HEK293 (cell line): ENCODE results near the gene AFDN.

Experiments used
- CTCF ChIA-PET: fragments of 350-600 bp; formaldehyde crosslinking; extraction: SDS; loops from one replicate; lab custom pipeline; 2021; ENCODE audit warnings: antibody characterized with exemption; lab: Yijun Ruan, JAX
- POLR2A ChIA-PET: fragments of 300-600 bp; formaldehyde crosslinking; extraction: SDS; loops from one replicate; lab custom pipeline; 2020; ENCODE audit warnings: antibody characterized with exemption, inconsistent platforms; lab: Yijun Ruan, JAX
- H3K27ac ChIP-seq: fragments of 200-500 bp; sonication (Bioruptor generic); 2 replicates; pipeline ENCODE4 v1.5.1; 2014; ENCODE audit warnings: low read depth, low read length, control low read depth, inconsistent platforms; ENCODE audit errors: extremely low read depth
- H3K36me3 ChIP-seq, 2 experiments: fragments of 200-500 bp in 1 of 2; sonication (Bioruptor generic) in 1 of 2; 1 replicate in 1 of 2; 2 replicates in 1 of 2; pipeline ENCODE4 v1.5.1; 2014 to 2017; ENCODE audit warnings: inconsistent platforms in 2 of 2, low read length in 2 of 2; ENCODE audit not compliant: control insufficient read depth in 2 of 2, insufficient read depth in 1 of 2
- H3K4me1 ChIP-seq: fragments of 200-500 bp; sonication (Bioruptor generic); 2 replicates; pipeline ENCODE4 v1.5.1; 2014; ENCODE audit warnings: mild to moderate bottlenecking, low read length, inconsistent platforms; ENCODE audit not compliant: control insufficient read depth, insufficient read depth
- H3K4me3 ChIP-seq: 2 replicates; pipeline ENCODE4 v1.5.1; 2011; ENCODE audit warnings: low read depth, mild to moderate bottlenecking, control low read depth, low read length, moderate library complexity
- H3K9me3 ChIP-seq: fragments of 200-500 bp; sonication (Bioruptor generic); 2 replicates; pipeline ENCODE4 v1.5.1; 2014; ENCODE audit warnings: low read depth, low read length, inconsistent platforms; ENCODE audit not compliant: control insufficient read depth, insufficient read depth
- FEZF1 ChIP-seq: fragments of 450-650 bp; formaldehyde crosslinking; IDR thresholded peaks from 2 replicates; pipeline ENCODE4 v1.5.1; 2016; ENCODE audit warnings: missing biosample characterization, missing genetic modification characterization
- GFI1B ChIP-seq: fragments of 450-650 bp; formaldehyde crosslinking; IDR thresholded peaks from 2 replicates; pipeline ENCODE4 v1.5.1; 2016; ENCODE audit warnings: missing biosample characterization, missing genetic modification characterization
- GLI4 ChIP-seq: fragments of 450-650 bp; formaldehyde crosslinking; IDR thresholded peaks from 2 replicates; pipeline ENCODE4 v1.5.1; 2016; ENCODE audit warnings: missing biosample characterization, missing genetic modification characterization
- GLIS2 ChIP-seq: fragments of 450-650 bp; formaldehyde crosslinking; IDR thresholded peaks from 2 replicates; pipeline ENCODE4 v1.5.1; 2016; ENCODE audit warnings: missing biosample characterization, missing genetic modification characterization
- INSM2 ChIP-seq: fragments of 450-650 bp; formaldehyde crosslinking; IDR thresholded peaks from 2 replicates; pipeline ENCODE4 v1.5.1; 2016; ENCODE audit warnings: missing biosample characterization, missing genetic modification characterization
- OSR2 ChIP-seq: fragments of 450-650 bp; formaldehyde crosslinking; IDR thresholded peaks from 2 replicates; pipeline ENCODE4 v1.5.1; 2016; ENCODE audit warnings: missing biosample characterization, missing genetic modification characterization
- PRDM2 ChIP-seq: fragments of 450-650 bp; formaldehyde crosslinking; IDR thresholded peaks from 2 replicates; pipeline ENCODE4 v1.5.1; 2016; ENCODE audit warnings: missing biosample characterization, missing genetic modification characterization, borderline replicate concordance
- SETDB1 ChIP-seq: IDR thresholded peaks from one replicate; pipeline ENCODE4 v1.6.1; 2017; ENCODE audit warnings: mild to moderate bottlenecking, low read length, moderate library complexity, mixed read lengths; ENCODE audit not compliant: insufficient read length
- SP7 ChIP-seq: fragments of 450-650 bp; formaldehyde crosslinking; IDR thresholded peaks from 2 replicates; pipeline ENCODE4 v1.5.1; 2016; ENCODE audit warnings: missing biosample characterization, missing genetic modification characterization
- YY2 ChIP-seq: fragments of 450-650 bp; formaldehyde crosslinking; IDR thresholded peaks from 2 replicates; pipeline ENCODE4 v1.5.1; 2016; ENCODE audit warnings: missing biosample characterization, missing genetic modification characterization
- ZBTB7A ChIP-seq: fragments of 450-650 bp; formaldehyde crosslinking; IDR thresholded peaks from 2 replicates; pipeline ENCODE4 v1.5.1; 2016; ENCODE audit warnings: low read depth, missing biosample characterization, missing genetic modification characterization
- ZNF133 ChIP-seq: fragments of 450-650 bp; formaldehyde crosslinking; IDR thresholded peaks from 2 replicates; pipeline ENCODE4 v1.5.1; 2016; ENCODE audit warnings: missing biosample characterization, missing genetic modification characterization
- ZNF274 ChIP-seq, 2 experiments: fragments of 200-500 bp in 1 of 2; fragments of 450-650 bp in 1 of 2; sonication (Bioruptor generic) in 1 of 2; formaldehyde crosslinking in 1 of 2; IDR thresholded peaks; 2 replicates each; pipeline versions ENCODE4 v1.5.1 to v1.6.1; 2014 to 2016; ENCODE audit warnings: borderline replicate concordance in 1 of 2, inconsistent platforms in 1 of 2, low read length in 1 of 2, missing biosample characterization in 1 of 2, missing genetic modification characterization in 1 of 2
- ZNF398 ChIP-seq: fragments of 450-650 bp; formaldehyde crosslinking; IDR thresholded peaks from 2 replicates; pipeline ENCODE4 v1.5.1; 2017; ENCODE audit warnings: missing biosample characterization, missing genetic modification characterization
- ZNF473 ChIP-seq: fragments of 450-650 bp; formaldehyde crosslinking; IDR thresholded peaks from 2 replicates; pipeline ENCODE4 v1.5.1; 2017; ENCODE audit warnings: missing biosample characterization, missing genetic modification characterization
- ZNF549 ChIP-seq: fragments of 450-650 bp; IDR thresholded peaks from 2 replicates; pipeline ENCODE4 v1.5.1; 2018; ENCODE audit warnings: missing biosample characterization, missing genetic modification characterization, mild to moderate bottlenecking, inconsistent platforms, moderate library complexity
- ZNF585B ChIP-seq: fragments of 450-650 bp; formaldehyde crosslinking; IDR thresholded peaks from 2 replicates; pipeline ENCODE4 v1.5.1; 2016; ENCODE audit warnings: missing biosample characterization, missing genetic modification characterization
- ZNF664 ChIP-seq: fragments of 450-650 bp; formaldehyde crosslinking; IDR thresholded peaks from 2 replicates; pipeline ENCODE4 v1.5.1; 2016; ENCODE audit warnings: missing biosample characterization, missing genetic modification characterization
- ZNF76 ChIP-seq: fragments of 450-650 bp; formaldehyde crosslinking; IDR thresholded peaks from 2 replicates; pipeline ENCODE4; 2016; ENCODE audit warnings: low read depth, missing biosample characterization, missing genetic modification characterization, borderline replicate concordance
- ZNF777 ChIP-seq: fragments of 450-650 bp; formaldehyde crosslinking; IDR thresholded peaks from 2 replicates; pipeline ENCODE4 v1.5.1; 2017; ENCODE audit warnings: missing biosample characterization, missing genetic modification characterization, borderline replicate concordance
- ZNF843 ChIP-seq: fragments of 450-650 bp; formaldehyde crosslinking; IDR thresholded peaks from 2 replicates; pipeline ENCODE4 v1.5.1; 2016; ENCODE audit warnings: missing biosample characterization, missing genetic modification characterization
- TF ChIP-seq, protein P1 (sequence below): fragments of 450-650 bp; formaldehyde crosslinking; IDR thresholded peaks from 2 replicates; pipeline ENCODE4 v1.5.1; 2017; ENCODE audit warnings: missing biosample characterization, missing genetic modification characterization
- TF ChIP-seq, protein P2 (sequence below): fragments of 450-650 bp; formaldehyde crosslinking; IDR thresholded peaks from 2 replicates; pipeline ENCODE4 v1.5.1; 2016; ENCODE audit warnings: missing biosample characterization, missing genetic modification characterization

AFDN gene

DNA sequence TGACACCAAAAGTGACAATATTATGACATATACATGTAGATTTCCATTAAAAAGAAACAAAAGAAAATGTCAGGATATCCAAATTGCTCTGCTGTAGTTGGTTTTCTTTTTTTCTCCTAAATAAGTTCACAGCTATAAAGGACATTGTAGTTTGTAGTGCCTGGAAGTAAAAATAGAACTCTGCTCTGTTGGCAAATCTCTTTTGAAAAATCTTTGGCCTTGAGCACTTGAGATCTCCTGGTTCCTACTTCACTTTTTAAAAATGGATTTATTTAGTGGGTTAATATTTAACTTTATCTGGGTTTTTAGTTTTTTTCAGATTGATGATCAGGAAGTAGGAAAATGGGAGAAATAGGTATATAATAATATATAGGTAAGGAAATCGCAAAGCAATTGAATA, 52.9 kb downstream of the AFDN start (continued):
- no peak for TF ChIP-seq SP7 (tag by site-specific recombination)
- no peak for TF ChIP-seq ZNF274 (IDR thresholded peaks at IDR 0.05; ENCODE audit: low read length)
- TF ChIP-seq ZNF274 (tag by site-specific recombination; IDR thresholded peaks at IDR 0.05; ENCODE audit: borderline replicate concordance): no peak
- no peak for TF ChIP-seq YY2
- no peak for TF ChIP-seq INSM2
- no peak for TF ChIP-seq ZNF133 (tag by site-specific recombination)
- TF ChIP-seq ZNF664 (tag by site-specific recombination): no peak
- TF ChIP-seq, protein P1, sequence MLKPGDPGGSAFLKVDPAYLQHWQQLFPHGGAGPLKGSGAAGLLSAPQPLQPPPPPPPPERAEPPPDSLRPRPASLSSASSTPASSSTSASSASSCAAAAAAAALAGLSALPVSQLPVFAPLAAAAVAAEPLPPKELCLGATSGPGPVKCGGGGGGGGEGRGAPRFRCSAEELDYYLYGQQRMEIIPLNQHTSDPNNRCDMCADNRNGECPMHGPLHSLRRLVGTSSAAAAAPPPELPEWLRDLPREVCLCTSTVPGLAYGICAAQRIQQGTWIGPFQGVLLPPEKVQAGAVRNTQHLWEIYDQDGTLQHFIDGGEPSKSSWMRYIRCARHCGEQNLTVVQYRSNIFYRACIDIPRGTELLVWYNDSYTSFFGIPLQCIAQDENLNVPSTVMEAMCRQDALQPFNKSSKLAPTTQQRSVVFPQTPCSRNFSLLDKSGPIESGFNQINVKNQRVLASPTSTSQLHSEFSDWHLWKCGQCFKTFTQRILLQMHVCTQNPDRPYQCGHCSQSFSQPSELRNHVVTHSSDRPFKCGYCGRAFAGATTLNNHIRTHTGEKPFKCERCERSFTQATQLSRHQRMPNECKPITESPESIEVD (tag by site-specific recombination): no peak
- no peak for TF ChIP-seq GFI1B (tag by site-specific recombination)
- TF ChIP-seq ZNF76 (tag by site-specific recombination): no peak
- no peak for TF ChIP-seq GLIS2 (tag by site-specific recombination)
- TF ChIP-seq ZNF585B (tag by site-specific recombination): no peak
- TF ChIP-seq FEZF1 (tag by site-specific recombination): no peak

- Histone ChIP-seq H3K9me3 (no peaks in the 10 kb centered on the region), H3K4me3 (no peak overlapping the region), H3K4me1 (no peaks in the 10 kb centered on the region), H3K27ac (no peak overlapping the region), H3K36me3 (peaks cover 11 to 93% of the 10 kb centered on the region in 2 experiments)
- ChIA-PET CTCF (interaction anchor here (0.6 to 0.7 kb wide), 3 partner anchors 9 to 111 kb away, joined by 3 to 4 read pairs (median 3); no protein-coding TSS in a partner anchor), POLR2A (no interaction called here)
- no peak for TF ChIP-seq ZNF549 (tag by site-specific recombination)
- no peak for TF ChIP-seq ZNF398 (tag by site-specific recombination)
- TF ChIP-seq, protein P2, sequence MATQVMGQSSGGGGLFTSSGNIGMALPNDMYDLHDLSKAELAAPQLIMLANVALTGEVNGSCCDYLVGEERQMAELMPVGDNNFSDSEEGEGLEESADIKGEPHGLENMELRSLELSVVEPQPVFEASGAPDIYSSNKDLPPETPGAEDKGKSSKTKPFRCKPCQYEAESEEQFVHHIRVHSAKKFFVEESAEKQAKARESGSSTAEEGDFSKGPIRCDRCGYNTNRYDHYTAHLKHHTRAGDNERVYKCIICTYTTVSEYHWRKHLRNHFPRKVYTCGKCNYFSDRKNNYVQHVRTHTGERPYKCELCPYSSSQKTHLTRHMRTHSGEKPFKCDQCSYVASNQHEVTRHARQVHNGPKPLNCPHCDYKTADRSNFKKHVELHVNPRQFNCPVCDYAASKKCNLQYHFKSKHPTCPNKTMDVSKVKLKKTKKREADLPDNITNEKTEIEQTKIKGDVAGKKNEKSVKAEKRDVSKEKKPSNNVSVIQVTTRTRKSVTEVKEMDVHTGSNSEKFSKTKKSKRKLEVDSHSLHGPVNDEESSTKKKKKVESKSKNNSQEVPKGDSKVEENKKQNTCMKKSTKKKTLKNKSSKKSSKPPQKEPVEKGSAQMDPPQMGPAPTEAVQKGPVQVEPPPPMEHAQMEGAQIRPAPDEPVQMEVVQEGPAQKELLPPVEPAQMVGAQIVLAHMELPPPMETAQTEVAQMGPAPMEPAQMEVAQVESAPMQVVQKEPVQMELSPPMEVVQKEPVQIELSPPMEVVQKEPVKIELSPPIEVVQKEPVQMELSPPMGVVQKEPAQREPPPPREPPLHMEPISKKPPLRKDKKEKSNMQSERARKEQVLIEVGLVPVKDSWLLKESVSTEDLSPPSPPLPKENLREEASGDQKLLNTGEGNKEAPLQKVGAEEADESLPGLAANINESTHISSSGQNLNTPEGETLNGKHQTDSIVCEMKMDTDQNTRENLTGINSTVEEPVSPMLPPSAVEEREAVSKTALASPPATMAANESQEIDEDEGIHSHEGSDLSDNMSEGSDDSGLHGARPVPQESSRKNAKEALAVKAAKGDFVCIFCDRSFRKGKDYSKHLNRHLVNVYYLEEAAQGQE: no peak
- no peak for TF ChIP-seq PRDM2
- TF ChIP-seq ZBTB7A: no peak
- TF ChIP-seq OSR2 (tag by site-specific recombination): no peak
- TF ChIP-seq ZNF473 (tag by site-specific recombination): no peak
- no peak for TF ChIP-seq SETDB1
- no peak for TF ChIP-seq GLI4
- TF ChIP-seq ZNF843: no peak
- TF ChIP-seq ZNF777 (tag by site-specific recombination): no peak
Observed at GRCh38 chr6:167881327-167881726, 54.6 kb downstream of the AFDN start.
